ENCODE data around the gene ICE2.

Gene ICE2

GRCh38 chr15:60370105-60370868 is 108.7 kb downstream of the ICE2 start:
- DNase-seq (ENCODE audit: low spot score): no peak

- DNase-seq (ENCODE audit: low spot score): no peak
Observed at GRCh38 chr15:60369696-60370095, 109.2 kb downstream of the ICE2 start.

Measured in AG08395 (cell line).